ENCODE data around the gene CCNG2.
A peak's percentile ranks its signal among the peaks of the same experiment; 100 is the strongest.

The CCNG2 gene

DNA sequence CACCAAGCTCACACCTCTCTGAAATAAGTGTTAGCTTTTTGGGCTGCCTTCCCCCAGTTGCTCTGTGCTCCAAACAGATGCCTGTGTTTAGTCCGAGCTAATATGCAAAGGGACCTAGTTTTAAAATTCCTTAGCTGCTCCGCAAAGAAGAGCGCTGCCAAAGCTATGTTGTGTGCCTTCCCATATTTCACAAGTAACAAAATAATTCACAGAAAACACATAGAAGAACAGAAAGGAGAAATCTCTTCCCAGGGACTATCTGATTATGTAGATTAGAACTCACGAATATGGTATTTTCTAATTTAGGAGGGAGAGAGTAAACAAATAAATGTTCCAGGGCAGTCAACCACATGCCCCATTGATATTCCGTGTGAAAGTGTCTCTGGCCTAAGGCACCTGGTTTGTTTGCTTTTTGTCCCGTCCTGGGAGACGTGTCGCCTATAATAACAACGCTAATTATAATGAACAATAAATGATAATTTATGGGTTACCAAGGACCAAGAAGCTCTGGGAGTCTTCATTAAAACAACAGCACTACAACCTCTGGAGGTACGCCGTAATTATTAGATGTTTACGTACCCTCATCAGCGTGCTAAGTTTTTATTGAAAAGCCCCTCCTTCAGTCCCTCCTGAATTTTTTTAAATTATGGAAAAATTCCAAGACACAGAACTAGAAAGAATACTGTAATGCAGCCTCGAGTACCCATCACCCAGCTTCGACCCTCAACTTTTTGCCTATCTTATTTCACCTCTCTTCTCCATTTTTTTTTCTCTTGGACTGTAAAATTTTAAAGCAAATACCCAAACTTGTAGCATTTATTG lies 1.2 kb upstream of the CCNG2 start:
- peak overlapping the region; percentile 97 for H3K4me3 Mint-ChIP-seq
- DNase-seq, result no peak
- no peaks in the 10 kb centered on the region for H3K9me3 Mint-ChIP-seq
- H3K36me3 Mint-ChIP-seq (ENCODE audit: low read depth), result peaks cover 7% of the 10 kb centered on the region
- peak overlapping the region; percentile 99 for H3K27ac Mint-ChIP-seq
- H3K27me3 Mint-ChIP-seq, result no peaks in the 10 kb centered on the region
- H3K4me1 Mint-ChIP-seq (ENCODE audit: low read depth), result peaks cover 31% of the 10 kb centered on the region

DNA sequence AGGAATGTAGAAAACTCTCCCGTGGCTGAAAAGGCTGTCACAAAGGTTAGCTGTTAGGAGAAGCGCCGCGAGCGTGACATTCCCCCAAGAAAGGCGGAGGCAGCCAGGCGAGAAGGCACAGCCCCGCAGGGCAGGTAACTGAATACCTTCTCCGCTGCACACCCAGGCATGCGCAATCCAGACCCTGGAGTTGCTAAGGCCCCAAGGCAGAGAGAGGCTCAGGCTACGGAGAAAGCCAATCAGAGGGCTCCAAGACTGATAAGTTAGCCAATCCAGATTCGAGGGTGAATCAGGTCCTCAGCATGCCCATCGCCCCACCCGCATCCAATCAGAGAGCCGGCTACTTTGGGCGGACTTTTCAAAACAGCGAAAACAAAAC lies 485 bp upstream of the CCNG2 start:
- H3K27me3 Mint-ChIP-seq, result no peaks in the 10 kb centered on the region
- no peaks in the 10 kb centered on the region for H3K9me3 Mint-ChIP-seq
- H3K27ac Mint-ChIP-seq, result peak overlapping the region; percentile 99
- H3K4me3 Mint-ChIP-seq, result peak overlapping the region; percentile 97
- DNase-seq, result no peak
- H3K4me1 Mint-ChIP-seq (ENCODE audit: low read depth), result peaks cover 31% of the 10 kb centered on the region
- H3K36me3 Mint-ChIP-seq (ENCODE audit: low read depth), result peaks cover 7% of the 10 kb centered on the region

DNA sequence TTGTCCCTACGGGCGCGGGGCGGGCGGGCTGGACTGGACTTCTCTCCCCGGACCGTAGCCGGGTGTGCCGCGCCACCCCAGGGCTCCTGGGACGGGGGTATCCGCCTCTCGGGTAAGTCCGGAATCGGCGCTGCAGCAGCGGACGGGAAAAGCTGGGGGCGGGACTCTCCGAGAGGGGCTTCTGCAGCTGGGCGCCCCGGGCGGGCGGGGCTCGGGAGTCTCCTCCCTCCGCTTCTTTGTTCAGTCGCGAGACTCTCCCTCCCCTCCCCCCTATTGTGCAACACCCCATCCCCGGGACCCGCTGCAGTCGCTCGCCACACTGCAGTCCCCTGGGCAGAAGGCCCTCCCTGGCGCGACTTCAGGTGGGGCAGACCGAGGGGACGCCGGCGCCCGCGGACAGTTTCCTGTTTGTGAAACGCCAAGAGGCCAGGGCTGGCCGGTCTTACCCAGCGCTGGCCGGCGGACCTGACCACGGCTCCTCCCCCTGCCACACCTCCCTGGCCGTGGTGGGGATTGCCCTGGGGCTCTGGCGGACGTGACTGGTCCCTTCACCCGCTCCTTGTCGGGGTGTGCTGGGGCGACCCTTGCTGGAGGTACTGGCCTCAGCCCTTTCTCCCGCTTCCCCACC lies 966 bp downstream of the CCNG2 start:
- Mint-ChIP-seq H3K9me3 (no peaks in the 10 kb centered on the region), H3K4me3 (peak overlapping the region; percentile 97), H3K36me3 (ENCODE audit: low read depth) (peaks cover 18% of the 10 kb centered on the region), H3K27ac (peak overlapping the region; percentile 85), H3K27me3 (no peaks in the 10 kb centered on the region), H3K4me1 (ENCODE audit: low read depth) (peaks cover 31% of the 10 kb centered on the region)
- DNase-seq, result peak; percentile 76

DNA sequence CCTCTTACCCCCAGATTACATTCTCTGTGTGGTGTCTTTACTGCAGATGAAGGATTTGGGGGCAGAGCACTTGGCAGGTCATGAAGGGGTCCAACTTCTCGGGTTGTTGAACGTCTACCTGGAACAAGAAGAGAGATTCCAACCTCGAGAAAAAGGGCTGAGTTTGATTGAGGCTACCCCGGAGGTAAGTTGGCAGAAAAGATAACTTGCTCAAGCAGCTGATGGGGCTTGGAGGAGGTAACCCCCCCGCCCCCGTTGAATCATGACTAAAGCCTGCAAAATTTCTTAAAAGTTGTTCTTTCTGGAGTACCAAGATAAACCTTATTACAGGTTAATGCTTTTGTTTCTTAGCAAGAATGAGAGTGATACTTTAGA lies 1.5 kb downstream of the CCNG2 start:
- H3K36me3 Mint-ChIP-seq (ENCODE audit: low read depth), result peaks cover 21% of the 10 kb centered on the region
- peak overlapping the region; percentile 97 for H3K4me3 Mint-ChIP-seq
- peak overlapping the region; percentile 37 for H3K27ac Mint-ChIP-seq
- no peaks in the 10 kb centered on the region for H3K27me3 Mint-ChIP-seq
- H3K9me3 Mint-ChIP-seq, result no peaks in the 10 kb centered on the region
- H3K4me1 Mint-ChIP-seq (ENCODE audit: low read depth), result peaks cover 31% of the 10 kb centered on the region
- DNase-seq, result no peak

DNA sequence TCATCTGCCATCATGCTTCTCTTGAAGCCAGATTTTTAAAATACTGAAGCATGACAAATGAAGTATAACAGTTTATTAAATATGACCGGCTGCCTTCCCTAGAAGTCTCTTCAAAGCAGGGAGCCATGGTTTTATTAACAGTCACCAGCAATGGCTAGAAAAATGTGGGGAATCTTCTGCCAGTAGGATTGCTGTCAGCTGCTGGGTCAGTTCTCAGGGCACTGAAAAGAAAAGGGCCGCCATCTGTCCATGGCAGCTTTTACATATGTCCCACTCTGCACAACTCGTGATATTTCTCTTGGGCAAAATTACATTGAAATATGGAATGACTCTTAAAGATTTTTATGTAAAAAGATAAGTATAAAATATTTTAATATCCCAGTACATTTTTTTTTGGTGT lies 2.8 kb downstream of the CCNG2 start:
- no peak overlapping the region for H3K4me3 Mint-ChIP-seq
- H3K27me3 Mint-ChIP-seq, result no peaks in the 10 kb centered on the region
- no peak overlapping the region for H3K27ac Mint-ChIP-seq
- peaks cover 30% of the 10 kb centered on the region for H3K4me1 Mint-ChIP-seq (ENCODE audit: low read depth)
- DNase-seq, result no peak
- peaks cover 32% of the 10 kb centered on the region for H3K36me3 Mint-ChIP-seq (ENCODE audit: low read depth)
- H3K9me3 Mint-ChIP-seq, result no peaks in the 10 kb centered on the region

DNA sequence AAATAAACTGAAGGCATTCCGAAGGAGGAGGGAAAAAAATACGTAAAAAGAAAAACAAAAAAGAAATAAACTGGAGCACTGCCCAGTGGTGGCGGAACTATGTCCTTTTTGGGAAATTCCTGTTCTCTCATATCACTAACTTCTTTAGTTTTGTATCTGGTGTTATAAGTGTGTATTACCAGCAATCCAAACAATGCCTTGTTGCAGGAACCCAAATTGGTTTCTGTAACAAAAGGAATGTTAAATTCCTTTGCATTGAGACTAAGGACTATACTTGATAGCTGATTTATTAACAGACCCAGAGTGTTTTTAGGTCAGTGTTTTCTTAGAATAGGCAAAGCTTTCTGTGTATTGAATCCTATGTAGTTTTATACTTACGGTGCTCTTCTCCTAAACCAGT lies 6.6 kb downstream of the CCNG2 start:
- peaks cover 35% of the 10 kb centered on the region for H3K36me3 Mint-ChIP-seq (ENCODE audit: low read depth)
- peaks cover 11% of the 10 kb centered on the region for H3K4me1 Mint-ChIP-seq (ENCODE audit: low read depth)
- H3K9me3 Mint-ChIP-seq, result no peaks in the 10 kb centered on the region
- DNase-seq, result no peak
- no peak overlapping the region for H3K27ac Mint-ChIP-seq
- H3K27me3 Mint-ChIP-seq, result no peaks in the 10 kb centered on the region
- H3K4me3 Mint-ChIP-seq, result no peak overlapping the region

DNA sequence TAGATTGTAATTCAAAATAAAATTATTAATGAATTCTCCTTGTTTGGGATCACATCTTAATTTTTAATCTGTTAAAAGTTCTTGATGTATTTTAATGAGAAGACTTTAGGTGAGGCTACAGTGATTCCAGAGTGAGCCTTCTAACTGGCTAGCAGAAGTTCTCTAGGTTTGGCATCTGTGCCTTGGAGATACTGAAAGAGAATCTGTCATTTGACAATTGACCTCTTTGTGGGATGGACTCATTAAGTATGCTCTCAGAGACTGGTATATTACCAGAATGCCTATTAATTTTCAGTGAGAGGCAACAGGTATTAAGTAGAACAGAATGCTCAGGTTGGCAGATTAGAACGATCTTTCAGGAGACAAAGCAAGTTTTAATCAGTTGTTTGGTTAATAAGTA lies 10.2 kb downstream of the CCNG2 start:
- H3K36me3 Mint-ChIP-seq (ENCODE audit: low read depth), result peaks cover 31% of the 10 kb centered on the region
- no peak for DNase-seq
- no peak overlapping the region for H3K27ac Mint-ChIP-seq
- no peaks in the 10 kb centered on the region for H3K4me1 Mint-ChIP-seq (ENCODE audit: low read depth)
- no peak overlapping the region for H3K4me3 Mint-ChIP-seq
- no peaks in the 10 kb centered on the region for H3K27me3 Mint-ChIP-seq
- H3K9me3 Mint-ChIP-seq, result no peaks in the 10 kb centered on the region

GRCh38 chr4:77167866-77168265 lies 10.9 kb downstream of the CCNG2 start:
- Mint-ChIP-seq H3K27me3 (no peaks in the 10 kb centered on the region), H3K9me3 (no peaks in the 10 kb centered on the region), H3K4me3 (no peak overlapping the region), H3K4me1 (ENCODE audit: low read depth) (no peaks in the 10 kb centered on the region), H3K36me3 (ENCODE audit: low read depth) (peaks cover 28% of the 10 kb centered on the region), H3K27ac (no peak overlapping the region)
- DNase-seq, result no peak

DNA sequence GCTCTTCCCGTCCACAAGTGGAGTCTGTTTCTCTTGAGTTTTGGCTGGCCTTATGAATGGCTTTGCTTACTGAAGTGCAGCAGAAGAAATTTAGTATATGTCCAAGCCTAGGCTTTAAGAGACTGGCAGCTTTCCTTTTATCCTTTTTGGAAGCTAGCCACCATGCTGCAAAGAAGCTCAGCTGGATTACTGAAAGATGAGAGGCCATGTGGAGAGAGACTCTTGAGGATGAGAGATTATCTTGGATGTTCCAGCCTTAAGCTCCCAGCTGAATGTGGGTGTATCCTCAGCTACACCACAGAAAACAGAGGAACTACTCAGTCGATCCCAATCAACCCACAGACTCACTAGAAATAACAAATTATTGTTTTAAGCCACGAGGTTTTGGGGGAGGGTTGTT lies 12.5 kb downstream of the CCNG2 start:
- H3K4me3 Mint-ChIP-seq, result no peak overlapping the region

GRCh38 chr4:77170926-77171325 lies 13.9 kb downstream of the CCNG2 start:
- H3K9me3 Mint-ChIP-seq, result no peaks in the 10 kb centered on the region
- no peak overlapping the region for H3K4me3 Mint-ChIP-seq
- no peaks in the 10 kb centered on the region for H3K4me1 Mint-ChIP-seq (ENCODE audit: low read depth)
- H3K36me3 Mint-ChIP-seq (ENCODE audit: low read depth), result peaks cover 7% of the 10 kb centered on the region
- DNase-seq, result no peak
- H3K27me3 Mint-ChIP-seq, result no peaks in the 10 kb centered on the region
- H3K27ac Mint-ChIP-seq, result no peak overlapping the region

More for the DNA sequence above, 12.5 kb downstream of the CCNG2 start:
- H3K4me1 Mint-ChIP-seq (ENCODE audit: low read depth), result no peaks in the 10 kb centered on the region
- peaks cover 16% of the 10 kb centered on the region for H3K36me3 Mint-ChIP-seq (ENCODE audit: low read depth)
- H3K27ac Mint-ChIP-seq, result no peak overlapping the region
- no peak for DNase-seq
- no peaks in the 10 kb centered on the region for H3K9me3 Mint-ChIP-seq
- H3K27me3 Mint-ChIP-seq, result no peaks in the 10 kb centered on the region

DNA sequence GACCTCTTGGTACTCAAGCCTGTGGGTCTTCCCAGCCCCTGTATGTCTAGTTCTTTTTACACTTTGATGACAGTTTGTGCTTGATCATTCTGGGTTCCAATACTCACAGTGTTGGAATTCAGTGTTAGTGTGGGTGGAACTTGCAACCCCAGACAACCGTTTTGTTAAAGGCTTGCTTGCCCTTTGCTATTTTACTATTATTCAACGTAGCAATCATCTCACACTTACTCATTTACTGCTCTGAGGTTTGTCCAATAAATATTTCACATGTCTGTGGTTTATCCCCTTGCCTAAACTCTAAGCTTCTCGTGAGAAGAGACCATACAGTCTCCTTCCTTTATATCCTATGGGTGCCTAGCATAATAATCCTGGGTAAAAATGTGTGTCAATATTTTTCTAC lies 15.3 kb downstream of the CCNG2 start:
- Mint-ChIP-seq H3K4me3 (no peak overlapping the region), H3K27ac (no peak overlapping the region), H3K9me3 (no peaks in the 10 kb centered on the region), H3K4me1 (ENCODE audit: low read depth) (no peaks in the 10 kb centered on the region), H3K36me3 (ENCODE audit: low read depth) (peaks cover 7% of the 10 kb centered on the region), H3K27me3 (peaks cover 2% of the 10 kb centered on the region)
- no peak for DNase-seq

- H3K27me3 Mint-ChIP-seq, result peaks cover 4% of the 10 kb centered on the region
- H3K4me1 Mint-ChIP-seq (ENCODE audit: low read depth), result no peaks in the 10 kb centered on the region
- no peaks in the 10 kb centered on the region for H3K9me3 Mint-ChIP-seq
- peaks cover 4% of the 10 kb centered on the region for H3K36me3 Mint-ChIP-seq (ENCODE audit: low read depth)
- H3K27ac Mint-ChIP-seq, result no peak overlapping the region
- DNase-seq, result no peak
- H3K4me3 Mint-ChIP-seq, result no peak overlapping the region
Observed at GRCh38 chr4:77174426-77174825, 17.4 kb downstream of the CCNG2 start.

- Mint-ChIP-seq H3K27me3 (peaks cover 4% of the 10 kb centered on the region), H3K9me3 (no peaks in the 10 kb centered on the region), H3K36me3 (ENCODE audit: low read depth) (no peaks in the 10 kb centered on the region), H3K4me3 (no peak overlapping the region), H3K27ac (no peak overlapping the region), H3K4me1 (ENCODE audit: low read depth) (no peaks in the 10 kb centered on the region)
- no peak for DNase-seq
Observed at GRCh38 chr4:77175201-77175611, 18.2 kb downstream of the CCNG2 start.

GRCh38 chr4:77176640-77177039 lies 19.6 kb downstream of the CCNG2 start:
- Mint-ChIP-seq H3K27me3 (peaks cover 4% of the 10 kb centered on the region), H3K36me3 (ENCODE audit: low read depth) (no peaks in the 10 kb centered on the region), H3K9me3 (no peaks in the 10 kb centered on the region), H3K27ac (no peak overlapping the region), H3K4me3 (no peak overlapping the region), H3K4me1 (ENCODE audit: low read depth) (no peaks in the 10 kb centered on the region)
- no peak for DNase-seq

DNA sequence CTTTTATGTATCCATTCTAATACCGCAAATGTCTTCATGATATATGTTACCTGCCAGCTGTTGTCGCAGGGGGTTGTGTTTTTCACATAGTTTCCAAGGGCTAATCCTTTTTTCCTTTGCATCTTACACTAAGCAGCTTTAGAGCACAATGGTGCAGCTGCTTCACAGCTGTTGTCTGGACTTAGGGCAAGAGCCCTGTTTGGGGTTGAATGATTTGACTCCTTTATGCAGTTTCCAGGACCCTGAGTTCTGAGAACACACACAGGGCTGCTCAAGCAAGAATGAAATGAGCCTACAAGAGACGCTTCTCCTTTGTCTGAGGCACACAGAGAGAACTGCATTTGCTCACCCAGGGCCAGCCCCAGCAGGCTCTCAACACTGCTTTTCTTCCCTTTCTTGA lies 20.2 kb downstream of the CCNG2 start:
- H3K27me3 Mint-ChIP-seq, result peaks cover 4% of the 10 kb centered on the region
- H3K27ac Mint-ChIP-seq, result no peak overlapping the region
- H3K36me3 Mint-ChIP-seq (ENCODE audit: low read depth), result no peaks in the 10 kb centered on the region
- H3K4me3 Mint-ChIP-seq, result no peak overlapping the region
- H3K4me1 Mint-ChIP-seq (ENCODE audit: low read depth), result no peaks in the 10 kb centered on the region
- H3K9me3 Mint-ChIP-seq, result no peaks in the 10 kb centered on the region
- no peak for DNase-seq

All from activated T-cell treated with anti-CD3 and anti-CD28 coated beads, Interleukin-2, amount 50 U/mL, for 24 hours (primary cell).